Activated CD4-positive, alpha-beta T cell treated with anti-CD3 and anti-CD28 coated beads for 1 hour (primary cell): Measurements from ENCODE around the gene TMEM183A.

ENCODE experiments used
- DNase-seq: peaks from one replicate; pipeline ENCODE4 v3.0.0-alpha.2; 2020

Gene TMEM183A

DNA sequence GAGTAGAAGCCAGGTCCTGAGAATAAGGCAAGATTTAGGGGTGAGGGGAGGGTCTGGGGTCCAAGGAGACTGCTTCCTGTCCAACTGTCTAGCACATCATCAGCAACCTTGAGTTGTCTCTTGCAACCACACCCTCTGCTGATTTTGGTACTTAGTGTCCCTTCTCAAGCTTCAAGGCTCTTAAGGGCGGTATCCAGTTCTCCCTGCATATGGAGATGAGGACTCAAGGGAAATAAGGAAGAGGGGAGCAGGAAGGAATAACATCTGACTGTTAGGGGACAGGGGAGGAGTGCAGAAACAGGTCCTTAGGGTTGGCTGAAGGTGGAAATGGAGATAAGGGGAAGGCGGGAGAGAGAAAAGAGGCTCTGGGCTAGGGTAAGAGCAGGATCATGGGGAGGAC is 66.3 kb downstream of the TMEM183A start:
- no peak for DNase-seq
